Measurements from ENCODE around the gene ADAMTSL3. TPM values are rescaled to one million over a fixed set of nuclear protein-coding genes. Genes with fewer than 3 reads are reported as not detected.
"Not testable (repeated sequence)": the region's sequence is repeated elsewhere in the genome, so short reads cannot be mapped to it uniquely, and the experiment has no call there.

ADAMTSL3 gene
- total RNA-seq, 2 donors from 2014 or later, result 0.79 to 3.4 TPM

GRCh38 chr15:83698294-83698693 lies 44.4 kb downstream of the ADAMTSL3 start:
- Histone ChIP-seq H3K9me3 (ENCODE audit: control insufficient read depth, low read length) (no peaks in the 10 kb centered on the region), H3K27ac (ENCODE audit: low read depth, low read length) (no peak overlapping the region), H3K4me1 (ENCODE audit: control insufficient read depth, insufficient read depth, low read length) (no peaks in the 10 kb centered on the region), H3K4me3 (ENCODE audit: low read length) (no peak overlapping the region), H3K27me3 (ENCODE audit: control insufficient read depth, insufficient read depth, low read length, poor library complexity, severe bottlenecking) (no peaks in the 10 kb centered on the region), H3K9ac (ENCODE audit: extremely low read depth, low read length, poor library complexity, severe bottlenecking) (no peak overlapping the region), H3K36me3 (ENCODE audit: control insufficient read depth, insufficient read depth, low read length) (no peaks in the 10 kb centered on the region)
- Mint-ChIP-seq H3K27ac (no peak overlapping the region), H3K4me3 (no peak overlapping the region), H3K9me3 (peaks cover 17% of the 10 kb centered on the region), H3K27me3 (ENCODE audit: insufficient read depth) (no peaks in the 10 kb centered on the region), H3K36me3 (ENCODE audit: low read depth) (no peaks in the 10 kb centered on the region), H3K4me1 (peaks cover 5% of the 10 kb centered on the region)
- no peak for DNase-seq
- 79 to 86% methylated on average over 2 to 3 of the region's 3 CpGs for WGBS, 2 experiments (ENCODE audit: insufficient coverage in 1 of 2, insufficient read length in 1 of 2)
- no peak for TF ChIP-seq CTCF (conservative IDR thresholded peaks at IDR 0.05)

DNA sequence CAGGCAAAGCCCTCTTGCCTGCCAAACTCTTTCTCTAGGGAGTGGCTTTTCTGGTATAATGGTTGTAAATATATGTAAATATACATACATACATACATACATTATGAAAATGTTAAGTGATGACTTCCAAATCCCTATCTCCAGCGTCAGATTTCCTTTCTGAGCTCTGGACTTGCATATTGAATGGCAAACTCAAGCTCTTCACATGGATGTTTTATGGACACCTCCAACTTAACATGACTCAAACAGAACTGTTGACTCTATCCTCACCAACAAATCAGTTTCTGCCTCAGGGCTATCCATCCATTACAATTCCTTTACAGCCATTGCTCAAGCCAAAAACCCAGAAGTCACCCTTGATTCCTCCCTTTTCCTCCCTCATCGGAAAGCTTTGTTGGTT lies 45.1 kb downstream of the ADAMTSL3 start:
- H3K36me3 ChIP-seq (ENCODE audit: control insufficient read depth, insufficient read depth, low read length), result no peaks in the 10 kb centered on the region
- H3K4me1 Mint-ChIP-seq, result peaks cover 3% of the 10 kb centered on the region
- DNase-seq, result no peak
- no peaks in the 10 kb centered on the region for H3K4me1 ChIP-seq (ENCODE audit: control insufficient read depth, insufficient read depth, low read length)
- no peak overlapping the region for H3K27ac Mint-ChIP-seq
- no peaks in the 10 kb centered on the region for H3K27me3 ChIP-seq (ENCODE audit: control insufficient read depth, insufficient read depth, low read length, poor library complexity, severe bottlenecking)
- H3K9ac ChIP-seq (ENCODE audit: extremely low read depth, low read length, poor library complexity, severe bottlenecking), result no peak overlapping the region
- TF ChIP-seq CTCF (conservative IDR thresholded peaks at IDR 0.05), result no peak
- H3K4me3 Mint-ChIP-seq, result no peak overlapping the region
- no peaks in the 10 kb centered on the region for H3K36me3 Mint-ChIP-seq (ENCODE audit: low read depth)
- peaks cover 17% of the 10 kb centered on the region for H3K9me3 Mint-ChIP-seq
- WGBS, 2 experiments (ENCODE audit: insufficient coverage in 1 of 2, insufficient read length in 1 of 2), result 40 to 45% methylated on average over 2 of the region's 2 CpGs
- no peak overlapping the region for H3K4me3 ChIP-seq (ENCODE audit: low read length)
- no peaks in the 10 kb centered on the region for H3K27me3 Mint-ChIP-seq (ENCODE audit: insufficient read depth)
- H3K27ac ChIP-seq (ENCODE audit: low read depth, low read length), result no peak overlapping the region
- no peaks in the 10 kb centered on the region for H3K9me3 ChIP-seq (ENCODE audit: control insufficient read depth, low read length)

DNA sequence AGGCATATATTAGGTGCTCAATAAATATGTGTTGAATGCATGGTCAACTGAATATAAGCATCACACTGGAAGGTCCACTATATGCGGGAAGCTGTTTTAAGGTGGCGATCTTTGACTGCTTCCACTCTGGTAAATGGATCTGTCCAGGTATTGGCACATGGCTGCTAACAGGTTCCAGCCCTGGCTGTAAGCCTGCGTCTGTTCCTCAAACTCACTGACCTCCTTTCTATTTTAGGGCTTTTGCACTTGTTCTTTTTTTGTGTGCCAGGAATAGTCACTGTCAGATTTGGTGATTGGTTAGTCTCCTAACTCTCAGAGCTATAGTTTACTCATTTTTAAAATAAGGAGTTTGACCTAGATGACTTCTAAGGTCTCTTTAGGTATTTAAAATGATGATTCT lies 46.2 kb downstream of the ADAMTSL3 start:
- Mint-ChIP-seq H3K27me3 (ENCODE audit: insufficient read depth) (no peaks in the 10 kb centered on the region), H3K27ac (no peak overlapping the region), H3K4me1 (no peaks in the 10 kb centered on the region), H3K9me3 (peaks cover 17% of the 10 kb centered on the region), H3K4me3 (no peak overlapping the region), H3K36me3 (ENCODE audit: low read depth) (no peaks in the 10 kb centered on the region)
- Histone ChIP-seq H3K36me3 (ENCODE audit: control insufficient read depth, insufficient read depth, low read length) (no peaks in the 10 kb centered on the region), H3K4me1 (ENCODE audit: control insufficient read depth, insufficient read depth, low read length) (no peaks in the 10 kb centered on the region), H3K9ac (ENCODE audit: extremely low read depth, low read length, poor library complexity, severe bottlenecking) (no peak overlapping the region), H3K27me3 (ENCODE audit: control insufficient read depth, insufficient read depth, low read length, poor library complexity, severe bottlenecking) (no peaks in the 10 kb centered on the region), H3K27ac (ENCODE audit: low read depth, low read length) (no peak overlapping the region), H3K4me3 (ENCODE audit: low read length) (no peak overlapping the region), H3K9me3 (ENCODE audit: control insufficient read depth, low read length) (no peaks in the 10 kb centered on the region)
- WGBS, 2 experiments (ENCODE audit: insufficient coverage in 1 of 2, insufficient read length in 1 of 2), result 89 to 90% methylated on average over 3 of the region's 3 CpGs
- no peak for DNase-seq
- no peak for TF ChIP-seq CTCF (conservative IDR thresholded peaks at IDR 0.05)

DNA sequence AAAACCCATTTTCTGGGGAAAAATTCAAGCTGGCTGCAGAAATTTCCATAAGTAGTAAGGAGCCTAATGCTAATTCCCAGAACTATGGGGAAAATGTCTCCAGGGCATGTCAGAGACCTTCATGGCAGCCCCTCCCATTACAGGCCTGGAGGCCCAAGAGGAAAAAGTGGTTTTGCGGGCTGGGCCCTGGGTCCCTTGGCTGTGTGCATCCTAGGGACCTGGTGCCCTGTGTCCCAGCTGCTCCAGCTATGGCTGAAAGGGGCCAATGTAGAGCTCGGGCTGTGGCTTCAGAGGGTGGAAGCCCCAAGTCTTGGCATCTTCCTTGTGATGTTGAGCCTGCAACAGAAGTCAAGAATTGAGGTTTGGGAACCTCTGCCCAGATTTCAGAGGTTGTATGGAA lies 48.4 kb downstream of the ADAMTSL3 start:
- H3K4me1 ChIP-seq (ENCODE audit: control insufficient read depth, insufficient read depth, low read length); H3K9me3 ChIP-seq (ENCODE audit: control insufficient read depth, low read length); H3K9ac ChIP-seq (ENCODE audit: extremely low read depth, low read length, poor library complexity, severe bottlenecking); H3K27me3 ChIP-seq (ENCODE audit: control insufficient read depth, insufficient read depth, low read length, poor library complexity, severe bottlenecking); H3K27ac Mint-ChIP-seq; H3K27me3 Mint-ChIP-seq (ENCODE audit: insufficient read depth); DNase-seq; H3K4me1 Mint-ChIP-seq; H3K36me3 ChIP-seq (ENCODE audit: control insufficient read depth, insufficient read depth, low read length); H3K27ac ChIP-seq (ENCODE audit: low read depth, low read length); H3K4me3 ChIP-seq (ENCODE audit: low read length); H3K36me3 Mint-ChIP-seq (ENCODE audit: low read depth); H3K4me3 Mint-ChIP-seq: not testable (repeated sequence)
- 89% methylated on average over 2 of the region's 2 CpGs; no CpG with 5 or more reads in 1 of the 2 experiments for WGBS, 2 experiments (ENCODE audit: insufficient coverage in 1 of 2, insufficient read length in 1 of 2)
- H3K9me3 Mint-ChIP-seq, result peaks cover 17% of the 10 kb centered on the region
